Sigmoid colon (tissue), 4 donors: ENCODE results near the gene TMEM79.

Source experiments
- EP300 ChIP-seq, 4 donors: sonication (generic); formaldehyde crosslinking; IDR thresholded peaks; one replicate each; pipeline ENCODE4 v1.6.1; 2017; ENCODE audit warnings: antibody characterized with exemption in 4 of 4
- TF ChIP-seq, protein P1 (sequence below), 4 experiments: fragments of 450-650 bp in 3 of 4; fragments of 200-600 bp in 1 of 4; IDR thresholded peaks; one replicate each; pipeline ENCODE4 v1.5.1; 2016 to 2019; ENCODE audit warnings: antibody characterized with exemption in 4 of 4, mild to moderate bottlenecking in 3 of 4, moderate library complexity in 2 of 4

DNA sequence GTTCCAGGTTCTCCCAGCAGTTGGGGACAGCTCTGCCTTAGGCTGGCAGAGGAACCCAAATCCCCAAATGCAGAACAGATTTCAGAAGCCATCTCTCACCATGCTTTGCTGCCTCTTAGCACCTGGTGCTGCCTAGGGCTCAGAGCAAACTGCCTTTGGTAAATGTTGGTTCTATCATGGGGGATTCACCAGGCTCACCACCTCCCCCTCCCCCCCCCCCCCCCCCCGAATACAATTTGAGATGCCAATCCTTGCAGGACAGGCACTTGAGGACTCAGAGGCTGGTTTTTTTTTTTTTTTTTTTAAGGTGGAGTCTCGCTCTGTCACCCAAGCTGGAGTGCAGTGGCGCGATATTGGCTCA is 35.8 kb upstream of the TMEM79 start:
- TF ChIP-seq, protein P1, sequence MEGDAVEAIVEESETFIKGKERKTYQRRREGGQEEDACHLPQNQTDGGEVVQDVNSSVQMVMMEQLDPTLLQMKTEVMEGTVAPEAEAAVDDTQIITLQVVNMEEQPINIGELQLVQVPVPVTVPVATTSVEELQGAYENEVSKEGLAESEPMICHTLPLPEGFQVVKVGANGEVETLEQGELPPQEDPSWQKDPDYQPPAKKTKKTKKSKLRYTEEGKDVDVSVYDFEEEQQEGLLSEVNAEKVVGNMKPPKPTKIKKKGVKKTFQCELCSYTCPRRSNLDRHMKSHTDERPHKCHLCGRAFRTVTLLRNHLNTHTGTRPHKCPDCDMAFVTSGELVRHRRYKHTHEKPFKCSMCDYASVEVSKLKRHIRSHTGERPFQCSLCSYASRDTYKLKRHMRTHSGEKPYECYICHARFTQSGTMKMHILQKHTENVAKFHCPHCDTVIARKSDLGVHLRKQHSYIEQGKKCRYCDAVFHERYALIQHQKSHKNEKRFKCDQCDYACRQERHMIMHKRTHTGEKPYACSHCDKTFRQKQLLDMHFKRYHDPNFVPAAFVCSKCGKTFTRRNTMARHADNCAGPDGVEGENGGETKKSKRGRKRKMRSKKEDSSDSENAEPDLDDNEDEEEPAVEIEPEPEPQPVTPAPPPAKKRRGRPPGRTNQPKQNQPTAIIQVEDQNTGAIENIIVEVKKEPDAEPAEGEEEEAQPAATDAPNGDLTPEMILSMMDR (IDR thresholded peaks at IDR 0.05): no peak
- TF ChIP-seq EP300 (IDR thresholded peaks at IDR 0.05): no peak
